IPS-NIHi7 (cell line): ENCODE results near the gene TOE1.

ENCODE experiments used
- DNase-seq: peaks from one replicate; pipeline ENCODE4 v3.0.0; 2012; ENCODE audit warnings: mixed read lengths; ENCODE audit errors: extremely low spot score

The TOE1 gene

DNA sequence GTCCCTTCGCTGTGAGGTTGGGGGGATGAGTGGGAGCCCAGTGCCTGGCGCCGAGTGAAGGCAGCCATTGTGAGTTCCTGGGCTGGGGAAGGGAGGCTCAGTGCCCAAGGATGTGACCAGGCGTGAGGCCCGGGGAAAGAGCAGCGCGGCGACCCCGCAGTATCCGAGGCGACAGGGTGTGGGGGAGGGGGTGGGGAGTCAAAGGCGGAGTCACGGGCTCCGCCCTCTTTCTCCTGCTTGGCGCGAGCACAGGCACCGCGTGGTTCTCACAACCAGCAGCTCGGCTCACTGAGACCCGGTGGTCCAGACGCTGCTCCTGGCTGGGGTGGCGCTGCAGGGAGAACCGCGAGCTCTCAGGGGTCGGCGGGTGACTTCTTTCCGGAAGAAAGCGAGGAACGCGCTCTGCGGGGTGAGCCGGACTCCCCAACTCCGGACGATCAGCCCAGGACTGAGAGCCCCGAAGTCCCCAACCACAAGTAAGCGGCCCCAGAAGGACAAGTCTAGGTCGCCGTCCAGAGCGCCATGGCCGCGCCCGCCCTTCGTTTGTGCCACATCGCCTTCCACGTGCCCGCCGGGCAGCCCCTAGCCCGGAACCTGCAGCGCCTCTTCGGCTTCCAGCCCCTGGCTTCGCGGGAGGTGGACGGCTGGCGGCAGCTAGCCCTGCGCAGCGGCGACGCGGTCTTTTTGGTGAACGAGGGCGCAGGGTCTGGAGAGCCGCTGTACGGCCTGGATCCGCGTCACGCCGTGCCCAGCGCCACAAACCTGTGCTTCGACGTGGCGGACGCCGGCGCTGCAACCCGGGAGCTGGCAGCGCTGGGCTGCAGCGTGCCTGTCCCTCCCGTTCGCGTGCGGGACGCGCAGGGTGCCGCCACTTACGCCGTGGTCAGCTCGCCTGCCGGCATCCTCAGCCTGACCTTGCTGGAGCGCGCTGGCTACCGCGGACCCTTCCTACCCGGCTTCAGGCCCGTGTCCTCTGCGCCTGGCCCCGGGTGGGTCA, 13.0 kb upstream of the TOE1 start, which contains the start of gene HPDL:
HPDL (plus strand) TSS at position 269 of the 997 bp plus-strand sequence; CDS start at position 523, 254 bp downstream.
- peak; percentile 86 for DNase-seq

- DNase-seq, result peak; percentile 32
Measured at GRCh38 chr1:45327644-45328515, 12.1 kb upstream of the TOE1 start.

- peak; percentile 19 for DNase-seq
Measured at GRCh38 chr1:45328680-45329079, 11.3 kb upstream of the TOE1 start.

DNA sequence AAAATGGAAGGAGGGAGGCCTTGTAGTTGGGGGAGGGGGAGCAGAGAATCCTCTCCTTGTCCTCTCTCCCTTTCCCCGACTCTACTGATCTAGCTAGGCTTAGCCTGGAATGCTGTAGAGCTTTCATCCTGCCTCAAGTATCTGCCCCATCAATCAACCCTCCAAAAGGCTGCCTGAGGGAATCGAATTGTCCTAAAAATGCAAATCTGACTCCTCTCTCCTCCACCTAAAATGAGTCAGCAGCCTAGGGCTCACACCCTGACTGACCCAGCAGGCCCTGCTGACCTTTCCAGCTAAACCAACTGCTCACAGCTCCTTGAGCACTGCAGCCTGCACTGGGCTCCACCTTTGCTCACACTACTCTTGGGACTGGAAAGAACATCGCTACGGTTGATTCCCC, 10.5 kb upstream of the TOE1 start:
- peak; percentile 64 for DNase-seq

DNA sequence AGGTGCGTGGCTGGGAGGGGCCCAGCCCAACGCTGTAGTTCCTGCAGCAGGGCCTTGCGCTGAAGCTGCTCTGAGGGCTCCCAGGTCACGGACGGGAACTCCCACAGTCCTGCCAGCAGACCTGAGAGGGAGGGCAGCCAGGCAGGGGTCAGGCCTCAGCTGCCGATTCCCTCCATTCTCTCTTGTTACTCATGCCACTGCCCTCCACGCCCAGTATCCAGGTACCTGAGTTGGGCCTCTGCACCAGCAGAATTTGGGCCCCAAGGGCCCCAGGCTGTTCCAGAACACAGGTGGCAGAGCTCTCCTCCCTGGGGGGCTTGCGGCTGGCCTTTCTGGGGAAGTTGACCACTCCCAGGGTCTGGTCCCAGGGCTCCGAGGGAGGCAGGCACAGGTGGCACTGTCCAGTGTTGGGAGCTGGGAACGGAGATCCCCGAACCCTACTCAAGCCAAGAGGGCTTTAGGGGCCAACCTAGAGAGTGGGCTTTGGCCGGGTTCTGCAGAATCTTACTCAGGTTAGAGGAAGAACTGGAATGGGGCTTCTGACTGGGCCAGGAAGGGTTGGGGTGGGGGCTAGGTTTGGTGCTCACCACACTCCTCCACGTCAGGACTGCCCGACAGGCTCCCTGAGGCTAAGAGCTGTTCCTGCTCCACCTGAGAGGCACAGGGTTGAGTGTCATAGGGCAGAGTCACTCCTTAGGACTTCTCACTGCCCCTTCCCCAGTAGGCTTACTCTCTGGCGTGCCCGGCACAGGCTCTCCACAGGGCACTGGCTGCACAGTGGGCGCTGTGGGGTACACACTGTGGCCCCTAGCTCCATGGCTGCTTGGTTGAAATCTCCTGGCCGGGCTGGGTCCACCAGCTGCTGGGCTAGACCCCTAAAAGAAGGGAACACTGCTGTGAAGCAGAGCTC, 8.3 kb upstream of the TOE1 start:
- peak; percentile 1 for DNase-seq

DNA sequence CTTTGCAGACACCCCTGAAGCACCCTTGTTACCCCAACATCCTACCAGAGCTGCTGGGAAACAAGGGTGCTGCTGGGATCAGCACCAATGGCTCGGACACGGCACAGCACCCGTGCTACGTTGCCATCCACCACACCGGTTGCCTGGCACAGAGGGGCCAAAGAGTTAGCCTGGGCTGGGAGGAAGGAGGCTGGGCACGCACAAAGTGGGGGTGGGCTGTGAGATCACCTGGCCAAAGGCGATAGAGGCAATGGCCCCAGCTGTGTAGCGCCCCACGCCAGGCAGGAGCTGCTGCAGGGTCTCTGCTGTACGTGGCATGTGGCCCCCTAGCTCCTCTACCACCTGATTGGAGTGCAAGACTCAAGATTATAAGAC, 7.6 kb upstream of the TOE1 start:
- DNase-seq, result no peak

GRCh38 chr1:45334308-45335245, 5.4 kb upstream of the TOE1 start:
- DNase-seq, result no peak

- no peak for DNase-seq
Measured at GRCh38 chr1:45335855-45336324, 4.1 kb upstream of the TOE1 start.

DNA sequence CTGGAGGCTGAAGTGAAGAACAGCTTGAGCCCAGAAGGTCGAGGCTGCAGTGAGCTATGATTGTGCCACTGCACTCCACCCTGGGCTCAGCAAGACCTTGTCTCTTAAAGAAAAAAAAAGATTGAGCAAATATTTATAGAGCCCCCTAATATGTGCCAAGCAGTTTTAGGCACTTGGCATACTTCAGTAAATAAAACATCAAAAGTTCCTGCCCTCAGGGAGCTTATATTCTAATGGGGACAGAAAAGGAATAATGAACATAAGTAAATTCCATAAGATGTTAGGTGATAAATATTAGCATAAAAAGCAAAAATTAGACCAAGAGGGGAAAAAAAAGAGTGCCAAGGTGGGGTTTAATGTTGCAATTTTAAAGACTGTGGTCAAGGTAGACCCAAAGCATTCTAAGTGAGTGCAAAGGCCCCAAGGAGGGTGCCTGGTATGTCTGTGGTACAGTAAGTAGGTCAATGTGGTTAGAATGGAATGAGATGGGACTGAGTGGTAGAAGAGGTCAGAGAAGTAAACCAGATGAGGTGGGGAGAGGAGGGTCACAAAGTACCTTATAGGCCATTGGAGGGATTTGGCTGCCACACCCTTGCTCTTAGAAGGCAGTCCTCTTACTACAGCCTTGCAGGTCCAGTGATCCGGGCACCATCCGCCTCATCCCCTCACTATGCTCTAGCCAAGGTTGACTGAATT, 2.2 kb upstream of the TOE1 start:
- no peak for DNase-seq

GRCh38 chr1:45340816-45341466, 971 bp downstream of the TOE1 start:
- DNase-seq, result no peak

- DNase-seq, result no peak
Measured at GRCh38 chr1:45344499-45344898, 4.5 kb downstream of the TOE1 start.

DNA sequence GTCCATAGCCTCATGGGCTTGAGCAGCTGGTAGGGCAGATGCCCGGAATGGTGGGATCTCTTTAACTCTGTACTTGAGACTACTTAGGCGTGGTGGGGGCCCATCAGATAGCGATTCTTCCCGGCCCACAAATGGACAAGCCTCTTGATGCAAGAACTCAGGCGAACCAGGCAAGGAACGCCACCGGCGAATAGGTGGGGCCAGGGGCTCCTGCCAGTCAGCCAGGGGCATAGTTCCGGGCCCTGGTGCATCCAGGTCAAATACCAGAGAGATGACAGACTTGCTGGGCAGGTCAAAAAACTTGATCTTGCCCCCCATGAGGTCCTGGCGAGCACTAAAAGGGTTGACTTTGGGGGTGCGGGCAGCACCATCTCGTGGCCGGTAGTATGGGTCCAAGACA, 5.0 kb downstream of the TOE1 start:
- no peak for DNase-seq

DNA sequence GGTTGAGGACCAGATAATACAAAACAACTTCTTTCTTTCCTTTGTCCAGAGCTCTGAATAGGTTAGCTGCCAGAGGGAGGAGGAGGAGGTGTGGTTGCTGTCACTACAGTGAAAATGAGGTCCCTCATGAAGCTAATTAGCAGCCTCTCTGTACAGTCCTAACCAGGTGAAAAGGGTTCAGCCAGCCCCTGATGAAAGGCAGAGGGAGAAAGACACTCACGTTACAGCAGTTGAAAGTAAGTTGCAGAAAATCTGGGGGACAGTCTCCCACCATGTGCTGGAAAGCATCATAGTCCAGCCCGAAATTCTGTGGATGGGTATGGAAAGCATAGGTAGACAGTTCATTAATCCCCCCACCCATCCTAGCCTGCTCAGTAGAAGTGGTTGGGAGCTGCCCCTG, 6.5 kb downstream of the TOE1 start:
- DNase-seq, result no peak

DNA sequence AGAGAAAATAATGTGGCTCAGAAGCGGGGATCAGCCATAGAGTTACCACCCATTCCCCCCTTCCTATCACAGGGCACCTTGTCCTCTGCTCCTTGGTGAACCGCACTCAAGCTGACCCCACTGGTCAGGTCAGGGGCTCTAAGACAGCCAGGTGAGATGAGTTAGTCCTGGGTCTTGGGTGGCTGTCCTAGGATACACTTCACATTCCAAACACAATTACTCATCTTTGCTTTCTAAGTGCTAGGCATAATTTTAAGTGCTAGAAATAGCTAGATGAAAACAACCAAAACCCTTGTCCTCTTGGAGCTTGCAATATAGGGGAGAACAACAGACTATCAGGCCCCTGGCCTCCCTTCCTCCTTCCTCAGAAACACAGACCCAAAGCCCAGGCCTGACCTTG, 8.1 kb downstream of the TOE1 start:
- DNase-seq, result no peak

DNA sequence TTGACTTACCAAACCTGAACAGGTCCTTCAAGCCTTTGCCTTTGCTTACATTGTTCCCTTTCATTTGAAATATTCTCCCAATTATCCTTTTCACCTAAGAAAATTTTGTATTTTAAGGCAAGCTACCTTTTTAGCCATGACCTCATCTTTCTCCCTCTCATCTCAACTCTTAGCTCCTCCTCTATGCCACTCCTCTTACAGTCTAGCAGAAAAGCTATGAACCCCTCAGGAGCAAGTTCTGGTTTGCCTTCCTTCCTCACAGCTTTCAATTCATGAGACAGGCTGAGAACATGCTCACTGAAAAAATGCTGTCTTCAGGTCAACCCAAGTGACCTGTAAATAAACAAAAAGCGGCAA, 8.6 kb downstream of the TOE1 start:
- DNase-seq, result no peak

GRCh38 chr1:45348966-45349677, 9.2 kb downstream of the TOE1 start:
- no peak for DNase-seq

- DNase-seq, result no peak
Measured at GRCh38 chr1:45351508-45351907, 11.5 kb downstream of the TOE1 start.

DNA sequence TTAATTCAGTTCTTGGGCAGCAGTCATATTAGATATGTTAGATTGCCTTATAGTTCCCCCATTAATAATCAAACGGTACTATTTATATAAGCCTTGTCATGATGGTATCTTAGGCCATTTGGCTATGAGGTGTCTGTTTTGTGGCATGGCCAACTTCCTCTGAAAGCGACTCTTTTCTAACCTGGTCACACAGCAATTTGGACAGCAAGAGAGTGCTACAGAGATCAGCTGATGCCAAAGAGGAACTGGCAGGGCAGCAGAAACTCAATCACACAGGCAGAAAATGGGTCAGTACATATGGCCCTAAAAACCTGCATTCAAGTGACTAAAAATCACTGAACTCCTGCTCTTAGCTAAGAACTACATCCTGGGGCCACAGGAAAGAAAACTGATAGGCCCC, 13.7 kb downstream of the TOE1 start:
- no peak for DNase-seq
